SK-N-SH (cell line): Measurements from ENCODE around the gene CDKN2D. TPM values are rescaled to one million over a fixed set of nuclear protein-coding genes. Genes with fewer than 3 reads are reported as not detected.
A peak's percentile ranks its signal among the peaks of the same experiment; 100 is the strongest.

Experiments
- CTCF ChIA-PET: fragments of 300-600, 350-600 bp; formaldehyde crosslinking; extraction: SDS; loops from one replicate; lab custom pipeline; 2021; lab: Yijun Ruan, JAX
- POLR2A ChIA-PET: fragments of 350-600 bp; sonication (Branson Sonifier 250); formaldehyde crosslinking; extraction: SDS; loops from one replicate; lab custom pipeline; 2020; ENCODE audit warnings: antibody characterized with exemption, inconsistent platforms; lab: Yijun Ruan, JAX
- DNase-seq: peaks from one replicate; pipeline ENCODE4 v3.0.0; 2012
- H2AFZ ChIP-seq: fragments of 200-600 bp; sonication (generic); 2 replicates; pipeline ENCODE4 v1.8.1; 2016; ENCODE audit warnings: antibody characterized with exemption, mild to moderate bottlenecking, low read depth
- H3F3A ChIP-seq: fragments of 200-600 bp; sonication (generic); replicated peaks from 2 replicates; pipeline ENCODE3; 2016; ENCODE audit warnings: antibody characterized with exemption, mild to moderate bottlenecking; ENCODE audit not compliant: insufficient read depth
- H3K27ac ChIP-seq, 2 experiments: fragments of 200-500 bp in 1 of 2; fragments of 200-600 bp in 1 of 2; sonication (Bioruptor generic) in 1 of 2; sonication (generic), shearing (Covaris generic) in 1 of 2; 2 replicates each; pipeline versions ENCODE4 v1.5.1 to v1.6.1; 2014 to 2016; ENCODE audit warnings: low read depth in 2 of 2, inconsistent platforms in 1 of 2, low read length in 1 of 2, mild to moderate bottlenecking in 1 of 2, mixed read lengths in 1 of 2
- H3K27me3 ChIP-seq: fragments of 200-600 bp; sonication (generic), shearing (Covaris generic); 2 replicates; pipeline ENCODE4 v1.6.1; 2016; ENCODE audit warnings: mixed run types; ENCODE audit not compliant: insufficient read depth
- H3K36me3 ChIP-seq, 2 experiments: fragments of 200-500 bp in 1 of 2; fragments of 200-600 bp in 1 of 2; sonication (Bioruptor generic) in 1 of 2; sonication (generic) in 1 of 2; replicated peaks in 1 of 2; 2 replicates each; pipeline versions ENCODE3 to v1.5.1; 2014 to 2016; ENCODE audit warnings: low read length in 1 of 2, mild to moderate bottlenecking in 1 of 2; ENCODE audit not compliant: insufficient read depth in 2 of 2, control insufficient read depth in 1 of 2
- H3K4me1 ChIP-seq, 2 experiments: fragments of 200-500 bp in 1 of 2; fragments of 200-600 bp in 1 of 2; sonication (Bioruptor generic) in 1 of 2; sonication (generic), shearing (Covaris generic) in 1 of 2; 2 replicates each; pipeline versions ENCODE4 v1.5.1 to v1.6.1; 2014 to 2016; ENCODE audit warnings: low read depth in 1 of 2, low read length in 1 of 2, mixed run types in 1 of 2; ENCODE audit not compliant: insufficient read depth in 2 of 2, control insufficient read depth in 1 of 2
- H3K4me2 ChIP-seq: fragments of 200-600 bp; sonication (generic), shearing (Covaris generic); 2 replicates; pipeline ENCODE4 v1.6.1; 2017; ENCODE audit warnings: mixed run types
- H3K4me3 ChIP-seq, 2 experiments: fragments of 200-500 bp in 1 of 2; fragments of 200-600 bp in 1 of 2; sonication (Bioruptor generic) in 1 of 2; sonication (generic), shearing (Covaris generic) in 1 of 2; 2 replicates each; pipeline versions ENCODE4 v1.5.1 to v1.8.1; 2014 to 2016; ENCODE audit warnings: low read depth in 2 of 2, inconsistent platforms in 1 of 2, low read length in 1 of 2, mild to moderate bottlenecking in 1 of 2, mixed read lengths in 1 of 2, moderate library complexity in 1 of 2
- H3K79me2 ChIP-seq: fragments of 200-600 bp; sonication (generic); 2 replicates; pipeline ENCODE4 v1.8.1; 2017; ENCODE audit warnings: mild to moderate bottlenecking; ENCODE audit not compliant: insufficient read depth
- H3K9ac ChIP-seq: fragments of 200-600 bp; sonication (generic); 2 replicates; pipeline ENCODE4 v1.6.1; 2017; ENCODE audit warnings: mixed run types
- H3K9me2 ChIP-seq: fragments of 200-600 bp; sonication (generic); 2 replicates; pipeline ENCODE4 v1.6.1; 2017; ENCODE audit warnings: mixed run types
- H3K9me3 ChIP-seq: fragments of 200-600 bp; sonication (generic); 2 replicates; pipeline ENCODE4 v1.6.1; 2017; ENCODE audit warnings: mixed run types, mild to moderate bottlenecking, moderate library complexity
- H4K20me1 ChIP-seq: fragments of 200-600 bp; sonication (generic); 2 replicates; pipeline ENCODE4 v1.6.1; 2017; ENCODE audit warnings: mild to moderate bottlenecking, mixed run types; ENCODE audit not compliant: insufficient read depth
- JUND ChIP-seq: IDR thresholded peaks from 2 replicates; pipeline ENCODE4 v1.4.0; 2012
- RAD21 ChIP-seq: IDR thresholded peaks from 2 replicates; pipeline ENCODE4 v1.6.1; 2012; ENCODE audit warnings: mild to moderate bottlenecking, low read length
- RXRA ChIP-seq: IDR thresholded peaks from 2 replicates; pipeline ENCODE4 v1.4.0; 2012; ENCODE audit warnings: low read depth, mild to moderate bottlenecking, borderline replicate concordance
- WGBS: methylation state at CpG from one replicate; pipeline ENCODE4 v1.1.6; 2017; ENCODE audit warnings: low lambda C conversion rate; 5-methylcytosine and 5-hydroxymethylcytosine counted together
- polyA plus RNA-seq, 3 experiments: library from polyadenylated mRNA; depleted of rRNA; stranded (reverse); fragments of >200 nt; gene quantifications; 2 replicates each; pipeline ENCODE4 v1.2.3, GENCODE V29; 2012
- TF ChIP-seq, protein P1 (sequence below): IDR thresholded peaks from 2 replicates; pipeline ENCODE4 v1.4.0; 2012; ENCODE audit warnings: low read depth, borderline replicate concordance

CDKN2D gene
- polyA plus RNA-seq, 1 of the 3 experiments (the other 2 are of a cell fraction) = 13.1 TPM

DNA sequence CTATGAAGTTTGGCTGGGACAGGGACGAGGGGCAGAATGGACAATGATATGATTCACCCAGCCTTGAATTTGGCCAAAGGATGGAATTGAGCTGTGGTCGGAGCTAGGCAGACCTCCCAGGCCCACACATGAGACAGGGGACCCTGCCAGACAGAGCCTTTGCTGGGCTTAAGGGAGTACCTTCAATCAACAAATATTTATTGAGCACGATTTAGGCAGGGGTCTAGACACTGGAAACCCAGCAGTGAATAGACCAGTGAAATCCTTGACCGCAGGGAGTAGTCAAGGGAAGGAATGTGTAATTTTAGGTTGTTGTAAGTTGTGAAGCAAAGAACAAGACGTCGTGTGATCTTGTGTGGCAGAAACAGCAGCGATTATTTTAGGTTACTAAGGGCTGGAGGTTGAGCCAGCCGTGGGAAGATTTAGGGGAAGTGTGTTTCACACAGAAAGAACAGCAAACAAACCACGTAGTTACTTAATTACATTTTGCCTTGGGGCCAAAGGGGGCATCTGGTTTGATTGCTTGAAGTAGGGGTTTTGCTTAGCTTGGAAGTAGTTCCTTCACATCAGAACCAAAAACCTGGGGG, 35.2 kb upstream of the CDKN2D start:
- Histone ChIP-seq H3K4me1 (peaks cover 0 to 8% of the 10 kb centered on the region in 2 experiments; a peak in 1 of 4 replicates), H3K4me3 (peak overlapping the region in 1 of 2 experiments; percentile 95; a peak in 3 of 4 replicates), H2AFZ (no peak overlapping the region), H3K9me2 (no peaks in the 10 kb centered on the region), H3K9me3 (no peaks in the 10 kb centered on the region), H3F3A (no peaks in the 10 kb centered on the region), H3K9ac (no peak overlapping the region), H3K27ac (no peak overlapping the region), H3K4me2 (peak overlapping the region; percentile 95; the same call in 1 of the 2 replicates), H3K79me2 (peaks cover 37% of the 10 kb centered on the region), H4K20me1 (no peaks in the 10 kb centered on the region), H3K27me3 (peaks cover 15% of the 10 kb centered on the region; the same call in 1 of the 2 replicates), H3K36me3 (no peaks in the 10 kb centered on the region)
- DNase-seq = peak; percentile 5
- ChIA-PET CTCF (interaction anchor here (0.8 to 8.0 kb wide), 4 partner anchors 23 to 97 kb away, joined by 3 to 51 read pairs (median 16); partner anchors contain the start of gene QTRT1), POLR2A (interaction anchor here (1.5 kb wide), 1 partner anchor 40 kb away, joined by 4 read pairs; no protein-coding TSS in a partner anchor)
- WGBS = 76% methylated on average over 9 of the region's 9 CpGs
- TF ChIP-seq RXRA = no peak

- Histone ChIP-seq H2AFZ (peak overlapping the region; percentile 99; the same call in 1 of the 2 replicates), H3K9me2 (no peaks in the 10 kb centered on the region)
- 62% methylated on average over 9 of the region's 19 CpGs for WGBS
- TF ChIP-seq JUND (no peak), RAD21 (no peak)
- TF ChIP-seq, protein P1, sequence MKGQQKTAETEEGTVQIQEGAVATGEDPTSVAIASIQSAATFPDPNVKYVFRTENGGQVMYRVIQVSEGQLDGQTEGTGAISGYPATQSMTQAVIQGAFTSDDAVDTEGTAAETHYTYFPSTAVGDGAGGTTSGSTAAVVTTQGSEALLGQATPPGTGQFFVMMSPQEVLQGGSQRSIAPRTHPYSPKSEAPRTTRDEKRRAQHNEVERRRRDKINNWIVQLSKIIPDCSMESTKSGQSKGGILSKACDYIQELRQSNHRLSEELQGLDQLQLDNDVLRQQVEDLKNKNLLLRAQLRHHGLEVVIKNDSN = no peak
- TF ChIP-seq, all 33 proteins: peak for 0
- Histone ChIP-seq H3K4me3 (peak overlapping the region; percentile 69 to 95), H3K4me1 (peaks cover 0 to 8% of the 10 kb centered on the region in 2 experiments; a peak in 1 of 4 replicates), H3K9me3 (no peaks in the 10 kb centered on the region), H3K27ac (peak overlapping the region; percentile 54 to 83; a peak in 3 of 4 replicates), H3K36me3 (no peaks in the 10 kb centered on the region), H3K79me2 (peaks cover 37% of the 10 kb centered on the region), H3K27me3 (peaks cover 15% of the 10 kb centered on the region; the same call in 1 of the 2 replicates), H4K20me1 (no peaks in the 10 kb centered on the region), H3K4me2 (peak overlapping the region; percentile 95), H3F3A (no peaks in the 10 kb centered on the region), H3K9ac (peak overlapping the region; percentile 81)
- POLR2A ChIA-PET = interaction anchor here (1.1 to 1.5 kb wide), 2 partner anchors 9 to 41 kb away, joined by 3 to 4 read pairs; no protein-coding TSS in a partner anchor
- CTCF ChIA-PET = interaction anchor here (1.3 to 8.0 kb wide), 6 partner anchors 14 to 186 kb away, joined by 3 to 51 read pairs (median 10); partner anchors contain the start of gene QTRT1
- peak; percentile 53 for DNase-seq
These were observed 34.5 kb upstream of the CDKN2D start for GRCh38 chr19:10603084-10603872.
